Measurements from ENCODE around the gene QKI.
"Not testable (repeated sequence)": the region's sequence is repeated elsewhere in the genome, so short reads cannot be mapped to it uniquely, and the experiment has no call there.

QKI gene

GRCh38 chr6:163420289-163420614, 5.7 kb downstream of the QKI start:
- DNase-seq (ENCODE audit: extremely low read depth, low read depth) = no peak
- no peak for TF ChIP-seq CTCF (IDR thresholded peaks at IDR 0.05; ENCODE audit: low read depth, low read length)

- no peak for DNase-seq (ENCODE audit: extremely low read depth, low read depth)
- TF ChIP-seq CTCF (IDR thresholded peaks at IDR 0.05; ENCODE audit: low read depth, low read length) = no peak
Measured at GRCh38 chr6:163422550-163422949, 8.0 kb downstream of the QKI start.

GRCh38 chr6:163423696-163424095, 9.2 kb downstream of the QKI start:
- TF ChIP-seq CTCF (IDR thresholded peaks at IDR 0.05; ENCODE audit: low read depth, low read length) = no peak
- no peak for DNase-seq (ENCODE audit: extremely low read depth, low read depth)

- peak; percentile 43 for DNase-seq (ENCODE audit: extremely low read depth, low read depth)
Measured at GRCh38 chr6:163427498-163428254, 13.2 kb downstream of the QKI start.

GRCh38 chr6:163428373-163428772, 13.9 kb downstream of the QKI start:
- TF ChIP-seq CTCF (IDR thresholded peaks at IDR 0.05; ENCODE audit: low read depth, low read length) = no peak
- no peak for DNase-seq (ENCODE audit: extremely low read depth, low read depth)

More at GRCh38 chr6:163427498-163428254, 13.2 kb downstream of the QKI start:
- TF ChIP-seq CTCF (IDR thresholded peaks at IDR 0.05; ENCODE audit: low read depth, low read length) = peak; percentile 40

- DNase-seq (ENCODE audit: extremely low read depth, low read depth) = no peak
- no peak for TF ChIP-seq CTCF (IDR thresholded peaks at IDR 0.05; ENCODE audit: low read depth, low read length)
Measured at GRCh38 chr6:163429858-163430448, 15.4 kb downstream of the QKI start.

- no peak for DNase-seq (ENCODE audit: extremely low read depth, low read depth)
- no peak for TF ChIP-seq CTCF (IDR thresholded peaks at IDR 0.05; ENCODE audit: low read depth, low read length)
Measured at GRCh38 chr6:163432300-163432699, 17.8 kb downstream of the QKI start.

GRCh38 chr6:163433486-163433885, 19.0 kb downstream of the QKI start:
- DNase-seq (ENCODE audit: extremely low read depth, low read depth) = not testable (repeated sequence)
